Parietal lobe (tissue), 1 donor: ENCODE measurements around the gene GSTA5. TPM values are rescaled to one million over a fixed set of nuclear protein-coding genes. Genes with fewer than 3 reads are reported as not detected.

Experiments used
- total RNA-seq: library from RNA; depleted of rRNA; stranded (reverse); fragments of >200 nt; gene quantifications from one replicate; pipeline ENCODE4 v1.2.3, GENCODE V29; 2014

Gene GSTA5
- total RNA-seq, result not detected

GRCh38 chr6:52840763-52841585 lies at the start of gene GSTA5:
Gene GSTA5, minus strand, starts transcription at chr6:52840813.

DNA sequence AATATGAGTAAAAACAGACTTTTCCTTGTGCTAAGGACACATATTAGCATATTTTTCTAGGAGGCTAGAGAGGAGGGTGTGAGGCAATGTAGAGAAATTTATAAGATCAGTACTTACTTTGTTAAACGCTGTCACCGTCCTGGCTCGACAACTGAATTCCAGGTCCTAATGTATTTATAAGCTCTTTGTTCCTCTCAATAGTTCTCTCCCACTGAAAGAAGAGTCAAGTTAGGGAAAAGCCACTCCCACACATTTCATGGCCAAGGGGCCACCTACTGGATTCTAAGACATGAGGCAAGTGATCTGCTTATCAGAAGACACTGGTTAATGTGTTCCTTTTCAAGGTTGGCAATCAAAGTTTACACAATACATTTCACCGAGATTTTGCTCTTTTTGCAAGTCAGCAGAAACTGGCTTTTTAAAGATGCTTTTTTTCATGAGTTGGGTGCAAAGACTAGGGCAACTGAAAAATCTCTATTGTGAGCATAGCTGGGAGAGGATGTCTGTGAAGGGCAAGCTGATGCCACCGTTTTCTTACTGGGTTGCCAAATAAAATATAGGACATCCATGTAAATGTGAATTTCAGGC lies 36.9 kb downstream of the GSTA5 start, which contains the start of gene GSTA1:
TSS of gene GSTA1 (minus strand) at position 149 of the 588 bp plus-strand sequence. CDS start 4,549 bp downstream, outside the sequence.

Other genes with a start within 250 kb of the GSTA5 start
- gene TMEM14A, start 169.7 kb downstream of the GSTA5 start, total RNA-seq, result 59.5 TPM
- not detected for gene GSTA2, start 77.3 kb downstream of the GSTA5 start, total RNA-seq
- not detected for gene GSTA1, start 37.0 kb downstream of the GSTA5 start, total RNA-seq
- gene GSTA3, start 68.9 kb upstream of the GSTA5 start, total RNA-seq, result not detected
- gene GSTA4, start 154.5 kb upstream of the GSTA5 start, total RNA-seq, result 133 TPM
- gene CILK1, start 221.0 kb upstream of the GSTA5 start, total RNA-seq, result 39.4 TPM
- 51.0 TPM for gene FBXO9, start 224.6 kb upstream of the GSTA5 start, total RNA-seq